OCI-LY7 (cell line): ENCODE data around the gene LRRC28. TPM values are rescaled to one million over a fixed set of nuclear protein-coding genes. Genes with fewer than 3 reads are reported as not detected.

ENCODE experiments used
- BruUV-seq: library from RNA; stranded (reverse); fragments of 400-500 nt; replicated peaks from 2 replicates; lab custom pipeline; 2021; lab: Mats Ljungman, UMichigan
- CTCF ChIA-PET: fragments of 300-600 bp; sonication (Branson Sonifier 250); formaldehyde crosslinking; loops from one replicate; lab custom pipeline; 2022; ENCODE audit warnings: antibody characterized with exemption; ENCODE audit not compliant: unreplicated experiment; lab: Charles Lee
- POLR2A ChIA-PET: fragments of 300-600 bp; sonication (Branson Sonifier 250); formaldehyde crosslinking; loops from one replicate; lab custom pipeline; 2022; ENCODE audit warnings: antibody characterized with exemption; lab: Charles Lee
- DNase-seq: peaks from one replicate; pipeline ENCODE4 v3.0.0-alpha.2; 2015; ENCODE audit warnings: low spot score
- H2AFZ ChIP-seq: fragments of 200-600 bp; sonication (generic), shearing (Covaris generic); 2 replicates; pipeline ENCODE4 v1.6.1; 2014; ENCODE audit warnings: mild to moderate bottlenecking, antibody characterized with exemption, low read length, moderate library complexity
- H3K27ac ChIP-seq: fragments of 200-600 bp; sonication (generic); 2 replicates; pipeline ENCODE4 v1.5.1; 2014; ENCODE audit warnings: mixed run types, low read depth, mild to moderate bottlenecking, moderate library complexity, low read length, inconsistent platforms; ENCODE audit not compliant: poor library complexity, severe bottlenecking
- H3K36me3 ChIP-seq: fragments of 200-600 bp; sonication (generic); 2 replicates; pipeline ENCODE4 v1.6.1; 2014; ENCODE audit warnings: mild to moderate bottlenecking, antibody characterized with exemption, low read length, moderate library complexity, mixed read lengths; ENCODE audit not compliant: insufficient read depth
- H3K4me1 ChIP-seq: fragments of 200-600 bp; sonication (generic); 2 replicates; pipeline ENCODE4 v1.5.1; 2014; ENCODE audit warnings: mild to moderate bottlenecking, low read length; ENCODE audit not compliant: insufficient read depth, poor library complexity, severe bottlenecking
- H3K4me2 ChIP-seq: fragments of 200-600 bp; sonication (generic); 2 replicates; pipeline ENCODE4 v1.6.1; 2014; ENCODE audit warnings: mild to moderate bottlenecking, low read length
- H3K4me3 ChIP-seq: fragments of 200-600 bp; sonication (generic); 2 replicates; pipeline ENCODE4 v1.5.1; 2014; ENCODE audit warnings: mild to moderate bottlenecking, low read depth, low read length; ENCODE audit not compliant: poor library complexity, severe bottlenecking
- H3K79me2 ChIP-seq: fragments of 200-600 bp; sonication (generic); 2 replicates; pipeline ENCODE4 v1.6.1; 2016; ENCODE audit warnings: low read depth, mild to moderate bottlenecking, low read length, moderate library complexity, mixed read lengths; ENCODE audit not compliant: insufficient read depth
- H3K9me2 ChIP-seq: fragments of 200-600 bp; sonication (generic); 2 replicates; pipeline ENCODE4 v1.6.1; 2016; ENCODE audit warnings: mild to moderate bottlenecking, low read length, mixed read lengths; ENCODE audit not compliant: insufficient read depth
- H3K9me3 ChIP-seq: fragments of 200-600 bp; sonication (generic); 2 replicates; pipeline ENCODE4 v1.6.1; 2014; ENCODE audit warnings: mild to moderate bottlenecking, mixed run types, low read length, mixed read lengths
- H4K20me1 ChIP-seq: fragments of 200-600 bp; sonication (generic); 2 replicates; pipeline ENCODE4 v1.6.1; 2014; ENCODE audit warnings: mild to moderate bottlenecking, antibody characterized with exemption, low read length, moderate library complexity, mixed read lengths; ENCODE audit not compliant: insufficient read depth
- CTCF ChIP-seq: fragments of 200-600 bp; sonication (generic); conservative IDR thresholded peaks from 2 replicates; pipeline ENCODE4 v1.5.1; 2014; ENCODE audit warnings: mild to moderate bottlenecking, antibody characterized with exemption, low read length, moderate library complexity, mixed read lengths
- EZH2phosphoT487 ChIP-seq: fragments of 200-600 bp; sonication (generic); IDR thresholded peaks from 2 replicates; pipeline ENCODE4 v1.6.1; 2018; ENCODE audit warnings: low read depth, borderline replicate concordance, mild to moderate bottlenecking, mixed run types, antibody characterized with exemption, low read length, moderate library complexity, mixed read lengths
- intact Hi-C: fragments of 100-400 bp; cut with micrococcal nuclease; formaldehyde crosslinking; loops from one replicate; pipeline ENCODE4 v1.10.0; 2022; ENCODE audit not compliant: unreplicated experiment
- total RNA-seq, 2 experiments: library from RNA; depleted of rRNA in 1 of 2; stranded (reverse); fragments of >200 nt in 1 of 2; shearing (Covaris generic) in 1 of 2; gene quantifications; 2 replicates each; pipeline ENCODE4 v1.2.3, GENCODE V29; 2014 to 2022

LRRC28 gene
- total RNA-seq, 2 experiments from 2014 or later = 25.7 to 30.2 TPM

- H3K9me3 ChIP-seq = no peaks in the 10 kb centered on the region
- H2AFZ ChIP-seq = no peak overlapping the region
- H3K79me2 ChIP-seq = no peaks in the 10 kb centered on the region
- H3K4me3 ChIP-seq = no peak overlapping the region
- BruUV-seq = no TSS peak
- POLR2A ChIA-PET = interaction anchor here (1.2 kb wide), 1 partner anchor 16 kb away, joined by 3 read pairs; no protein-coding TSS in a partner anchor
- no peaks in the 10 kb centered on the region for H3K9me2 ChIP-seq
- intact Hi-C loops = loop anchor here (10.0 kb wide), 1 partner anchor 594 kb away; the partner anchor contains the start of gene IGF1R
- DNase-seq = no peak
- H4K20me1 ChIP-seq = no peaks in the 10 kb centered on the region
- H3K4me1 ChIP-seq = peaks cover 6% of the 10 kb centered on the region
- CTCF ChIA-PET = no interaction called here
- no peak overlapping the region for H3K4me2 ChIP-seq
- no peak overlapping the region for H3K27ac ChIP-seq
- TF ChIP-seq EZH2phosphoT487 (no peak), CTCF (no peak)
- H3K36me3 ChIP-seq = no peaks in the 10 kb centered on the region
These were observed 12.4 kb upstream of the LRRC28 start for GRCh38 chr15:99238849-99239248.

- Histone ChIP-seq H3K4me1 (peaks cover 6% of the 10 kb centered on the region), H3K36me3 (no peaks in the 10 kb centered on the region), H3K79me2 (no peaks in the 10 kb centered on the region), H3K4me3 (no peak overlapping the region), H3K4me2 (no peak overlapping the region), H3K9me3 (no peaks in the 10 kb centered on the region), H2AFZ (no peak overlapping the region), H3K9me2 (no peaks in the 10 kb centered on the region), H4K20me1 (no peaks in the 10 kb centered on the region), H3K27ac (no peak overlapping the region)
- intact Hi-C loops = loop anchor here (10.0 kb wide), 1 partner anchor 595 kb away; the partner anchor contains the start of gene IGF1R
- ChIA-PET POLR2A (interaction anchor here (1.2 kb wide), 1 partner anchor 15 kb away, joined by 3 read pairs; no protein-coding TSS in a partner anchor), CTCF (no interaction called here)
- BruUV-seq = no TSS peak
- TF ChIP-seq EZH2phosphoT487 = no peak
- no peak for TF ChIP-seq CTCF
- DNase-seq = no peak
These were observed 11.6 kb upstream of the LRRC28 start for GRCh38 chr15:99239545-99240198.

GRCh38 chr15:99241752-99242151 is 9.5 kb upstream of the LRRC28 start:
- H4K20me1 ChIP-seq = no peaks in the 10 kb centered on the region
- H3K9me3 ChIP-seq = no peaks in the 10 kb centered on the region
- BruUV-seq = no TSS peak
- TF ChIP-seq EZH2phosphoT487 (no peak), CTCF (no peak)
- ChIA-PET CTCF (no interaction called here), POLR2A (no interaction called here)
- H3K4me3 ChIP-seq = no peak overlapping the region
- H3K4me1 ChIP-seq = peaks cover 6% of the 10 kb centered on the region
- no peak for DNase-seq
- H3K79me2 ChIP-seq = no peaks in the 10 kb centered on the region
- no peak overlapping the region for H3K4me2 ChIP-seq
- H3K27ac ChIP-seq = no peak overlapping the region
- no peak overlapping the region for H2AFZ ChIP-seq
- no peaks in the 10 kb centered on the region for H3K36me3 ChIP-seq
- intact Hi-C loops = no loop called here
- no peaks in the 10 kb centered on the region for H3K9me2 ChIP-seq
